Lung microvascular endothelial cell (primary cell): ENCODE data around the gene FAM13A. TPM values are rescaled to one million over a fixed set of nuclear protein-coding genes. Genes with fewer than 3 reads are reported as not detected.
A peak's percentile ranks its signal among the peaks of the same experiment; 100 is the strongest.
"Not testable (repeated sequence)": the region's sequence is repeated elsewhere in the genome, so short reads cannot be mapped to it uniquely, and the experiment has no call there.

ENCODE experiments used
- DNase-seq, 2 donors: peaks; one replicate each; pipeline versions ENCODE4 v3.0.0 to v3.0.0-alpha.2; 2010; ENCODE audit warnings: low read depth in 2 of 2
- total RNA-seq: library from RNA; depleted of rRNA; stranded (reverse); fragments of >200 nt; gene quantifications from 2 replicates; pipeline ENCODE4 v1.2.1, GENCODE V29; 2014

FAM13A gene
- total RNA-seq, 1 donor from 2014 or later = 0.60 TPM

DNA sequence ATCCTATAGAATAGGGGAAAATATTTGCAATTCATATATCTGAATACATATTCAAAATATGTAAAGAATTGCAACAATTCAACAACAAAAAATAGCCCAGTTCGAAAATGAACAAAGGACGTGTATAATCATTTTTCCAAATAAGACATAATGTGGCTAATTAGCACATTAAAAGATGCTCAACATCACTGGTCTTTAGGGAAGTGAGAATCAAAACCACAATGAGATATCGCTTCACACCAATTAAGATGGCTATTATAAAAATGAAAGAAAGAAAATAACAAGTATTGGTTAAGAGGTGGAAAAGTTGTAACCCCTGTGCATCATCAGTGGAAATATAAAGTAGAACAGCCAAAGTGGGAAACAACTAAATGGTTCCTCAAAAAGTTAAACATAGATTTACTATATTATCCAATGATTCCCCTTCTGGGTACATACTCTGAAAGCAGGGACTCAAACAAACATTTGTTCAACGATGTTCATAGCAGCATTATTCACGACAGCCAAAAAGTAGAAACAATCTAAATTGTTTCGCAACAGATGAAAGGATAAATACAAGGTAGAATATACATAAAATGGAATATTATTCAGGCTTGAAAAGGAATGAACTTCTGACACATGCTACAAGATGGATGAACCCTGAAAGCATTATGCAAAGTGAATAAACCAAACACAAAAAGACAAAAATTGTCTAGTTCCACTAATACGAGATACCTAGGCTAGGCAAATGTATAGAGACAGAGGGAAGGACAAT, 12.7 kb downstream of the FAM13A start:
- no peak for DNase-seq

DNA sequence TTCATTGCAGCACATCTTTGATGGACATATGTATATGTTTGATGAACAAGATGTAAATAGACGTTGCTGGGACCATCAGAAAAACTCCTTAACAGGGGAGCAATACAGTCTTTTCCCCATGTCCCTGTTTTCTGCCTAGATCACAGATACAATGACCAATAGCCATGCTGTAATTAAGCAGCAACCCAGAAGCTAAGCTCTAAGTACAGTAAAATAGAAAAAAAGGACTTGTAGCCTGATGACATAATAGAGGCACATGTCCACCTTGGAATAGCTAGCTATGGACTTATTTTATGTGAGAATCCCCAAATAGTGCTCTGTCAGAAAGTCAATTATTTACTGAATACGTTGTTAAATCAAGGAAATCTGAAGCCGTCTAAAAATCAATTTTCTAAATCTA, 14.9 kb downstream of the FAM13A start:
- DNase-seq = no peak

DNA sequence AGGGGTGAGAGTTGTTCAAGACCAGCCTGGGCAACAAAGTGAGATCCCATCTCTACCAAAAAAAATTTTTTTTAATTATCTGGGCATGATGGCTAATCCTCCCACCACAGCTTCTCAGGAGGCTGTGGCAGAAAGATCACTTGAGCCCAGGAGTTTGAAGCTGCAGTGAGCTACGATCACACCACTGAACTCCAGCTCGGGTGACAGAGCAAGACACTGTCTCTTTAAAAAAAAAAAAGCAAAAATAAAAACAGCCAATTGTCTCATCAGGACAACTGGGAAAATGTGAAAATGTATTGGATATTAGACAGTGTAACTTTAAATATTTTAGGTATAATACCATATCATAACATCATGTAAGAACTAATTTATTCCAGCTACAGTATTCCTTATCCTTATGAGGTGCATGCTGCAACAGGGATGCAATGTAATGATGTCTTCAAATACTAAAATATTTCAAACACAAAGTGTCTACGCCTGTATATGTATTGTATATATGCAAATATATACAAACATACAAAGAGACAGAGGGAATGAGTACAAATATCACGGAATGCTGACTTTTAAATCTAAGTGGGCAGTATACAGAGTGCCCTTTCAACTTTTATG, 17.2 kb downstream of the FAM13A start:
- DNase-seq = no peak

DNA sequence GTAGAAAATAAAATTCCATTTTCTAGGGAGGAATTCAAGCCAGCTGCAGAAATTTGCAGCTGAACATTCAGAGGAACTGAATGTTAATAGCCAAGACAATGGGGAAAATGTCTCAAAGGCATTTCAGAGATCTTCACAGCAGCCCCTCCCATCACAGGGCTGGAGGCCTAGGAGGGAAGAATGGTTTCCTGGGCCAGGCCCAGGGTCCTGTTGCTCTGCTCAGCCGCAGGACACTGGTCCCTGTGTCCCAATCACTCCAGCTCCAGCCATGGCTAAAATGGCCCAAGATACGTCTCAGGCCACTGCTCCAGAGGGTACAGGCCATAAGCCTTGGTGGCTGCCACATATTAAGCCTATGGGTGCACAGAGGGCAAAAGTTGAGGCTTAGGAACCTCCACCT, 20.4 kb downstream of the FAM13A start:
- DNase-seq = no peak

DNA sequence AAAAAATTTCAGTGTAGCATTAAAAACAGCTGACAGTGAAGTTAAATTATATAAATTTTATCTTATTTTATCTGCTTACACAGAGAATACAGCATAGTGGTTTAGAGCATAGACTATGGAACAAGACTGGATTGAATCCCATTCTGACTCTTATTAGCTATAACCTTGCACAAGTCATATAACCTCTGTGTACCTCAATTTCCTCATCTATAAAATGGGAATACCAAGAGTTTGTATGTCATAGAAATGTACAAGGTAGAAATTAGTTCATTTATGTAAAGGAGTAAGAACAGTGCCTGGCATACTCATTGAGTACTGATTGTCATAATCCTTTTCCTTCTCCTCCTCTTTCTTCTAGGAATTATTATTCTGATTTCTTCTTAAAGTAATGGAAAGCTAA, 25.7 kb downstream of the FAM13A start:
- DNase-seq = no peak

DNA sequence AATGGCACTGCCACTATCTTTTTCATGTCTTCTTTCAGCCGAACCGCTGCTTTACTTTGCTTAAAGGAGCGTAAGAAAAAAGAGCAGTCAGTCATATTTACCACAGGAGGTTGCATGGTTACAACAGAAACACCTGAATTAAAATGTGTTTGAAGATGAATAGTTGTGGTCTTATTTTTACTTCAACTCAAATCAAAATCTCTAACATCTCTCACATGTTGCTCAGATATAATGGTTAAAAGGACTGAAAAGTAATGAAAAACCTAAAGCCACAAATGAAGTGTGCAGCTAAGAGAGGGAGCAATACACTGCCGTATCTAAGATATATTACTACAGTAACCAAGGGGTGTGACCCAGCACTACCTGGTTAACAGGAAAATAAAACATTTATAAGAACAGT, 27.4 kb downstream of the FAM13A start:
- no peak for DNase-seq

DNA sequence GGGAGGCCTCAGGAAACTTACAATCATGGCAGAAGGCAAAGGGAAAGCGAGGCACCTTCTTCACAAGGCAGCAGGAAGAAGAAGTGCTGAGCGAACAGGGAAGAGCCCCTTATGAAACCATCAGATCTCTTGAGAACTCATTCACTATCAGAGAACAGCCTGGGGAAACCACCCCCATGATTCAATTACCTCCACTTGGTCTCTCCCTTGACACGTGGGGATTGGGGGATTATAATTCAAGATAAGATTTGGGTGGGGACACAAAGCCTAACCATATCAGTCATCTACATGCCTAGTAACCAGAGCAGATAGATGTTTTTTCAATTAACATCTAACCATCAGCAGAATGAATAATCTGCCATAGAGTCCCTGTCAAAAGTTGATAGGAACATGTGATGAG, 30.4 kb downstream of the FAM13A start:
- no peak for DNase-seq

DNA sequence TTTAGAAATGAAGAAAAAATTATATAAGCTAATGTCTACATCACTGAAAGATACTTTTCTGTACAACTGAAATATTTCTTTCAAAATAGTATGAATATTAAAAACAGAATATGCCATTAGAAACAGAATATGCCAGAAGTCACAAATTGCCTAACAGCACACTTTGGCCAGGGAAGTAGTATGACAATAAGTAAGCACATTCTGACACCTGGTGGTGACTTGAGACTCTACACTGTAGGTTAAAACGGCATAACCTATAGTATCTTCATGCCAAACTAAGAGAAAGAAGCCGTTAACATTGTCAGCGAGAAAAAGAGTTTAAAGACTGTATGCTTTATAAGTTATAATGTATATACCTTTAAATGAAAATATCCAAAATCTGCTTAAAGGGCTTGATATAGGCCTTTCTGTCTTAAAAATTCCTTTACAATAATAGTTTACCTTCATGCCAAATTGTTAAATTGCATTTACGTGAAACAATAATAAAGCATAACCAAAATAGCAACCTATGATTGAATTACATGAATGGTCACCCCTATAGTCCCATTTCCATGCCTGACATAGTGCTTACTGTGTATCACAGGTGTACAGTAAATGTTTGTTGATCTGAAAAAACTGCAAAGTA, 32.8 kb downstream of the FAM13A start:
- peak; percentile 81 to 84 for DNase-seq

DNA sequence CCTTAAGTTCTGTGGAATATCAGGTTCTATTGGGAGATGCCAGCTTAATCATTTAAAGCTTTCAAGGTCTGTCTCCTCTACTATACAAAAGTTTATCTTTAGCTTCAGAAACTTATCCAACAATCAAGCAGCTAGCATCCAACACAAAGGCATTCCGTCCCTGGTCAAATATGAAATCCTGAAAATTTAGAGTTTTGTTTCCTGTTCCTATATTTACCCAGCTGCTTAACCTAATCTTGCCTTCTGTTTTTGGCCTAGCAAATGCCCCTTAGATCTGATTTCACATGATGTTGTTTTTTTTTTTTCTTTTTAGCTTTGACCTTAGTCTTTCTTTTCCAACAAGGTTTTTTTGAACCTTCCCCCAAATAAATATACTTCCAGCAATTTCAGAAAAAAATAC, 33.8 kb downstream of the FAM13A start:
- no peak for DNase-seq

DNA sequence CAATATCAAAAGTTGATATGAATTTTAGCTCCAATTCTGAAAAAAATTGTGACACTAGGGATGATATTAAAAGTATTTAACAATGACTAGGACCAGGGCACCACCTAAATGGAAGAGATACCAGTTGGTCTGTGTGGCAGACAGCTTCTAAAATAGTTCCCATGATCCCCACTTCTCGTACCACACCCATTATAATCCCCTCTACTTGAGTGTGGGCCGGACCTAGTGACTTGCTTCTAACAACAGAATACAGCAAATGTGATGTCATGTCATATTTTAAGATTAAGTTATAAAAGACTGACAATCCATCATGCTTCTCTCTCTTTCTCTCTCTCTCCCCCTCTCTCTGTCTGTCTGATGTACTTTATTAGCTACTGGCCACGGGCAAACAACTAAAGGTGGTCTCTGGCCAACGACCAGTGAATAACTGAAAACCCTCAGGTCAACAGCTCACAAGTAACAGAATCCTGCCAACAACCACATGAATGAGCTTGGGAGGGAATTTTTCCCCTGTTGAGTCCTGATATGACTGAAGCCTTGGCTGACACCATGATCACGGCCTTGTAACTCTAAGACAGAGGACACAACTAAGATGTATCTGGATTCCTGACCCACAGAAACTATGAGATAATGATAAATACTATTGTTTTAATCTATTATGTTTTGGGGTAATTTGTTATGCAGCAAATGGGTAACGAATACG, 34.4 kb downstream of the FAM13A start:
- DNase-seq = no peak

DNA sequence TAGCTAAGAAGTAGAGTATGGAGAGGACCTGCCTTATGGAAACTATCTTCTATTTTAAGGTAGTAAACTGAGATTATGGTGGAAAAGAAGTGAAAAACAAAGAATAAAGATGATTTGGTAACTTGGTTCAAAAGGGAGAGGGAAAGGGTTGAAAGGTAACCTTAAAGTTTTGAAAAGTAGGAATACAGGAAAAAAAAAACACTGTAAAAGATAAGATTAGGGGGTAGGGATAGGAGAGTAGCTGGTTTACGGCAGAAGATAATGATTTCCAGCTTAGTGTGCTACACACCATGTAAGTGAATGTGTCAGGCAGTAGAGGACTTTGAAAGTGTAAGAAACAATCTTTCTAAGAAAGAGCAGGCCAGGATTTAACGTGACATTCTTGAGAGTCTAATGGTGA, 35.3 kb downstream of the FAM13A start:
- DNase-seq = no peak

DNA sequence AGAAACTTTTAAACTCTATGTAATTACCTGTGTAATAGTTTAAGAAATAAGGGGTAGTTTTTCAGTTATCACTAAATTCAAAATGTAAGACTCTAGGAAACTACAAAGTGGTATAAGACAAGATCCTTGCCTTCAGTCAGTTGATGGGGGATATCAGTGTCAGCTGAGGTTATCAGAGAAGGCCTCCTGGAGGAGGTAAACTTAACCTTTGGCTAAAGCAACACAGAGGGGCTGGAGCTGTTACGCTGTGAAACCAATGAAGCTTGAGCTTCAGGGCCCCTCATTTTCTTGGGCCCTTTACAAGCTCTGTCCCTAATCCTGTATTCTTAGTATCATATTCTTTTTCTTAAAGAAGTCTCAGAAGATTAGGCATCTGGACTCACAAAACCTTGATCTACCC, 35.9 kb downstream of the FAM13A start:
- DNase-seq = no peak

DNA sequence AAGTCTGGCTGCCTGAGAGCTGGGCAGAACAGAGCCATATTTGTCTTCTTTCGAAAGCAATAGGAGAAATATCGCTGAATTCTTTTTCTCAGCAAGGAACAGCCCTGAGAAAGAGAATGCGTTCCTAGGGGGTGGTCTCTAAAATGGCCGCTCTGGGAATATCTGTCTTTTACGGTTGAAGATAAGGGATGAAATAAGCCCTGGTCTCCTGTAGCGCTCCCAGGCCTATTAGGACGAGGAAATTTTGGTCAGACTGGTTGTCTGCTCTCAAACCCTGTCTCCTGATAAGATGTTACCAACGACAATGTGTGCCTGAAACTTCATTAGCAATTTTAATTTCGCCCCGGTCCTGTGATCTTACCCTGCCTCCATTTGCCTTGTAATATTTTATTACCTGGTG, 42.1 kb downstream of the FAM13A start:
- DNase-seq = not testable (repeated sequence)

DNA sequence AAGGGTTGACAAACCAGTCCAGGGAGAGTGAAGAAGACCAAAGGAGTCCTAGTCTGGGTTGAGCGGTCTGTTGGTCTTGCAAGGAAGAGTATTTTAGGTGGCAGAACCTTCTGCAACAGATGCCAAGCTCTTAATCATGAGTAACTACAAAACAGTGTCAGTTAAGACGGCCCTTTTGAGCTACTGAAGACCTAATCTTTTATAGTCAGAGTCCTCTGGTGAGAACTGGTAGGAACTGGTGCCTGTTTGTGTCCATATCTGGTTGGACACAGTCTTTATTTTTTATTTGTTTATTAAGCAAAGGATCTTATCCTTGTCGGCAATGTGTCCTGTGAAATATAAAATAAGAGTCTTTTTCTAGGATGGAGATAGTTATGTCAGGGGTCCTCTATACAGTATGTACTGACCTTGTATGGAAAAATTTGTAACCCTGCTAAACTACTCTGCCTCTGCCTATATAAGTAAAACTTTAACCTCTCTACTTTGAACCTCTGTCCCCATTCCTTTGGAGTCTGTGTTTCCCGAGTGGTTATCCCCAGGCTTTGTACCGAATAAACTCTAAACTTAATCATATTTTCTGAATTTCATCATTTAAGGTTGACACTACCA, 47.1 kb downstream of the FAM13A start:
- DNase-seq = no peak

DNA sequence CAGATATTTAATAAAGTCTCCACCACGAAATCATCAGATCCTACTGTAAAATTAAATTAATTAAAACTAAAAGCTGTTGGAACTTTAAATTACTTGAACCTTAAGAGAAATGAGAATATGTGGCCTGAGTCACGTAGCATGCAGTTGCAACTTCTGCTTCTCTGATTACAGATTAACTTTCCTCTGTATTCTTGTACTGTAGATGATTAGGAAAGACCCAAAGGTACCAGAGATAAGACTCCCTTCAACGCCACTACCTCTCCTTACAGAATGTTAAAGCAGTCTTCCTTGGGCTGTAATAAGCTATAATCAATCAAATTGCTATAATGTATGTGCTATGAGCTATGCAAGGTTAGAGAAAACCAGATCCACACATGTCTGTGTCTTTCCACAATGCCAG, 47.9 kb downstream of the FAM13A start:
- no peak for DNase-seq

DNA sequence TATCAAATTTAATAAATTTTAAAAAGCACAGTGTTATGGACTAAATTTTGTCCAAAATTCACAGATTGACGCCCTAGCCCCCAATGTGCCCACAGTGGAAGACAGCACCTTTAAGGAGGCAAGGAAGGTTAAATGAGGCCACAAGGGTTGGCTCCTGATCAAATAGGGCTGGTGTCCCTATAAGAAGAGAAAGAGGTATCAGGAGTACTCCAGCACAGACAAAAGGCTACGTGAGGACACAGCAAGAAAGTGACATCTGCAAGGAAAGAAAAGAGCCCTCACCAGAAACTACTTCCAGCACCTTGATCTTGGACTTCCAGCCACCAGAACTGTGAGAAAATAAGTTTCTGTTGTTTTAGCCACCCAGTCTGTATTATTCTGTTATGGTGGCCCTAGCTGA, 48.8 kb downstream of the FAM13A start:
- DNase-seq = no peak

DNA sequence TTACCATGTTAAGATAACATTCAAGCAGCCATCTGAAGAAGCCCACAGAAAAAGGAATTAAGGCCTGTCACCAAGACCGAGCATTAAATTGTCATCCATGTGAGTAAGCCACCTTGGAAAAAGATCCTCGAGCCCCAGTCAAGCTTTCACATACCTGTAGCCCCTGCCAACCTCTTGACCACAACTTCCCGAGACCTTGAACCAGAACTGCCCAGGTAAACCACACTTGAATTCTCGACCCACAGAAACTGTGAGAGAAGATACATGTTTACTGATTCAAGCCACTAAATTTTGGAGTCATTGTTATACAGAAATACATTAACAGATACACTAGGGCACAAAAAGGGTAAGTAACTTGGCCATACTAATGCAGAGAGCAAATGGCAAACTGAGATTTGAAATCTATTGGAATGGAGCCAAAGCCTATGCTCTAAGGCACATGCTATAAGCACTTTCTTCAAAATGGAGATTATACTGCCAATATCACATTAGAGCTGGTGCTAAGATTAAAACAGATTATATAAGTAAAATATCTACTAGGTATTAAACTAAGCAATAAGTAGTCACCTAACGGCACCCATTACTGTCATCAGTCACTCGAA, 49.5 kb downstream of the FAM13A start:
- DNase-seq = no peak

DNA sequence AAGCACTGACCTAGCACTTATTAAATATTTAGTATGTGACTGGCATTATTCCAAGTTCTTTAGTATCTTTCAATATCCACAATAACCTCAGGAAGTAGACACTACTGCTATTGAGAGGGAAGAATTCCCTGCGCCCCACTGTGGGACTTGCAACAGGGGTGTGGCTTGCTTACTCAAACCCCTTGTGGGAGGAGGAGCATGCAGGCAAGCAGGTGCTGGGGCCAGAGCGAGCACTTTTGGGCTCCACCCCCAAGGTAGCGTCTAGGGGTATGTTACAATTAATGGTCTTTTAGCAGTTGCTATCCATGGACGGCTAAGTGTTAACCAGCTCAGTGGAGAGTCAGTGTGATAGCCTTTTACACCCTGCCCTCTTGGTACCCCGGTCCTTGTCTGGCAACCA, 50.7 kb downstream of the FAM13A start:
- no peak for DNase-seq

DNA sequence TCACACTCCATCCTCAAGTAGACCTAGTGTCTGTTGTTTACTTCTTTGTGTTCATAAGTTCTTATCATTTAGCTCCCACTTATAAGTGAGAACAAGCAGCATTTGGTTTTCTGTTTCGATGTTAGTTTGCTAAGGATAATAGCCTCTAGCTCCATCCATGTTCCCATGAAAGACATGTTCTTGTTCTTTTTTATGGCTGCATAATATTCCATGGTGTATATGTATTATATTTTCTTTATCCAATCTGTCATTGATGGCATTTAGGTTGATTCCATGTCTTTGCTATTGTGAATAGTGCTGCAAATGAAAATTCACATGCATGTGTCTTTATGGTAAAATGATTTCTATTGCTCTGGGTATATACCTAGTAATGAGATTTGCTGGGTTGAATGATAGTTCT, 51.9 kb downstream of the FAM13A start:
- DNase-seq = not testable (repeated sequence)

DNA sequence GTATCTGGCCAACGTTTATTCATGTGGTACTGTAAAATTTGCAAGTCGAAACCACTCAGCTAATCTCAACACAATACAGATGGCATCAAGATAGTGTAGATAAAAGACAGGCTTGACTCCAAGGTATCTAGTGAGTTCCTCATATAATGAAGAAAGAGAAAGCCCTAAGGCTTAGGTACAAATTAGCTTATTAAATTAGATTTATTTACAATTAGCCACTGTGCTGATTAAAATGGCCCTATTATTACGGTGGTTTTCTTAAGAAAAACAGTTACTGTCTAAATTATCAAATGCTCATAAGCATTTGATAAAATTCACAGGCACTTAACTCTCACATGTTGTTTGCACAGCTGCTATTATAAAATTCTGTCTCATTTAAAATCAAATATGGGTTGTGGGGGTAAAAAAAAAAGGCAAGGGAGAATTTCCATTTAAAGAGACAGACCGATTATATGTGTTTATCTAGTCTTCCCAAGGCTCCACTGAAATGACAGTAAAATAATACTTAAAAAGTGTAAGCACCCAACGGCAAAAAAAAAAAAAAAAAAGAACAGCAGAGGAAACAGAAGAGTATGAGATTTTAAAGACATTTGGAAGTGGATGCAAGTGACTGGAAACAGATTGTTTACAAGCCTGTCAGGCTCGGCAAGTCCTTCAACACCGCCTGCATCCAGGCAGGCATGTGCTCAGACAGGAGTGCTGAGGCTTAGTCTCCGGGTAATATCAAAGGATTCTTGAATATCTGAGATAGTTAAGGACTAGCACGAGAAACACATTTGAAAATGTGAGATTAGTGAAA, 55.1 kb downstream of the FAM13A start:
- peak in 1 of 2 donors; percentile 5 for DNase-seq
